GM10266 (cell line): ENCODE data around the gene ACACA.

Experiments
- DNase-seq: peaks from one replicate; pipeline ENCODE4 v3.0.0; 2012; ENCODE audit errors: extremely low spot score
- TF ChIP-seq, protein P1 (sequence below): IDR thresholded peaks from 2 replicates; pipeline ENCODE4 v1.5.1; 2012; ENCODE audit warnings: mild to moderate bottlenecking, low read depth; ENCODE audit not compliant: control insufficient read depth, insufficient read depth; ENCODE audit errors: missing control alignments

ACACA gene

DNA sequence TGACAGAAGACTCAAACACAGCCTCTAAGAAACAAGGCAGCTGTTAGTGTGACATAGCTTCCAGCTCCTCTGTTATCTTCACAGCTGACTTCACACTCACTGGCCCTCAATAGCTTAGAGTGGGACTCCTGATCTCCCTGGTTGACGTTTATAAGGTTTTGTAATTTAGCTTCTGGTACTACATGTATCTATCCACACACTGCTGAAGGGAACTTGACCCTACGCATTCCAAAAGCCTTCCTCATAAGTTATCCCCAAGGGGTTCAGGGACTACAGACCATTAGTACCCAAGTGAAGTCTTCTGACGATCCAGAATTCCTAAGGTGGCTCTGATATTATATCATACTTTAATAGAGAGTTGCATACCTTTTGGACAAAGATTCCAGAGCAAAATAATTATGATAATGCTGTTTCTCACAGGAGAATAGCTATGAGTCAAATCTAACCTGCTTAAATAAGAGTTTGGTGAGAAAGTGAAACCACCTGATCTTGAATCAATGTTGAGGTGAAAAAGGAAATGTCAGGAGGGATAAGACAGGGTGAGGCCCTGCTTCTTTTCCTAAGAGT is 14.5 kb downstream of the ACACA start:
- peak; percentile 34 for DNase-seq

DNA sequence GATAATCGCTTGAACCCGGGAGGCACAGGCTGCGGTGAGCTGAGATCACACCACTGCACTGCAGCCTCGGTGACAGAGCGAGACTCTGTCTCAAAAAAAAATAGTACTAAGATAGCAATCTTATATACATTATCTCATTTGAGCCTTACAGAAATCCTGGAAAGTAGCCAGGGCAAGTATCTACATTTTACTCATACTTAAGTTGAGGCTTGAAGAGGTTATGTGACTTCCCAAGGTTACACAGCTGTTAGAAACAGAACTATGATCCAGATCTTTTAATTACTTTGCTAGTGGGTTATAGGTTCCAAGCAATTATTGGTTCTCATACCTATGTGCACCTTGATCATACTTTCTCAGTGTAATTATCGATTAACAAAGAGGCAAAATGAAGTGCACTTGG is 15.5 kb downstream of the ACACA start:
- TF ChIP-seq, protein P1, sequence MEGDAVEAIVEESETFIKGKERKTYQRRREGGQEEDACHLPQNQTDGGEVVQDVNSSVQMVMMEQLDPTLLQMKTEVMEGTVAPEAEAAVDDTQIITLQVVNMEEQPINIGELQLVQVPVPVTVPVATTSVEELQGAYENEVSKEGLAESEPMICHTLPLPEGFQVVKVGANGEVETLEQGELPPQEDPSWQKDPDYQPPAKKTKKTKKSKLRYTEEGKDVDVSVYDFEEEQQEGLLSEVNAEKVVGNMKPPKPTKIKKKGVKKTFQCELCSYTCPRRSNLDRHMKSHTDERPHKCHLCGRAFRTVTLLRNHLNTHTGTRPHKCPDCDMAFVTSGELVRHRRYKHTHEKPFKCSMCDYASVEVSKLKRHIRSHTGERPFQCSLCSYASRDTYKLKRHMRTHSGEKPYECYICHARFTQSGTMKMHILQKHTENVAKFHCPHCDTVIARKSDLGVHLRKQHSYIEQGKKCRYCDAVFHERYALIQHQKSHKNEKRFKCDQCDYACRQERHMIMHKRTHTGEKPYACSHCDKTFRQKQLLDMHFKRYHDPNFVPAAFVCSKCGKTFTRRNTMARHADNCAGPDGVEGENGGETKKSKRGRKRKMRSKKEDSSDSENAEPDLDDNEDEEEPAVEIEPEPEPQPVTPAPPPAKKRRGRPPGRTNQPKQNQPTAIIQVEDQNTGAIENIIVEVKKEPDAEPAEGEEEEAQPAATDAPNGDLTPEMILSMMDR, result no peak
- DNase-seq, result no peak

More for the DNA sequence above, 14.5 kb downstream of the ACACA start:
- TF ChIP-seq, protein P1, result no peak

DNA sequence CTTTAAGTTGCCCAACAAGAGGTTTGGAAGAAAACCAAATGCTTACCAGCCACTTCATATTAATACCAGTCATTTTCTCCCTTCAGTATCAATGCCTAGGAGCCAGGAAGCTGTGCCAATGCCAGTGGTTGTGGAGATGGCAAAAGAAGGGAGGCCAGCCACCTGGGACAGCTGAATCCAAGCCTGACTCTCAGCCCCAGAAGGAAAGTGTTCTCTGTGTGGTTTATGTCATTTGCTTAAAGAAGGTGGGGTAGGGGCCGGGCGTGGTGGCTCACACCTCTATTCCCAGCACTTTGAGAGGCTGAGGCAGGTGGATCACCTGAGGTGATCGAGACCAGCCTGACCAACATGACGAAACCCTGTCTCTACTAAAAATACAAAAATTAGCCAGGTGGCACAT is 17.5 kb downstream of the ACACA start:
- DNase-seq, result no peak
- TF ChIP-seq, protein P1, result no peak

DNA sequence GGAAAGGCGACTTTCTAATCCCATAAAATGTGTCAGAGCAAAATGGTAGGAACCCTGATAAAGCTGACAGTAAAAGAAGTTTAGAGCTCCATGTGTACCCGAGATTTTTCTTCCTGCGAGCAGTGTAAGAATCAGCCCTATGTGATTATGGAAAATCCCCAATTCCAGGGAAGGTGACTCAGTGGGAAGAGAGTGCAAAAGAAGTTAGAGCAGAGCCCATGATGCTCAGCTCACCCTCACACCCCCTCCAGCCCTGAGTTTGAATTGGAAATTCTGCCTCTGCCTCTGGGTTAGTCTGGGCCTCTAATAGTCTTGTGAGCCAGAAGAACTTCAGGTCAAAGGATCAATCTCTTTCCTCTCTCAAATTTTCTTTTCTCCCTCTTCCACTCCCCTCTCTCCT is 18.4 kb downstream of the ACACA start:
- no peak for DNase-seq

DNA sequence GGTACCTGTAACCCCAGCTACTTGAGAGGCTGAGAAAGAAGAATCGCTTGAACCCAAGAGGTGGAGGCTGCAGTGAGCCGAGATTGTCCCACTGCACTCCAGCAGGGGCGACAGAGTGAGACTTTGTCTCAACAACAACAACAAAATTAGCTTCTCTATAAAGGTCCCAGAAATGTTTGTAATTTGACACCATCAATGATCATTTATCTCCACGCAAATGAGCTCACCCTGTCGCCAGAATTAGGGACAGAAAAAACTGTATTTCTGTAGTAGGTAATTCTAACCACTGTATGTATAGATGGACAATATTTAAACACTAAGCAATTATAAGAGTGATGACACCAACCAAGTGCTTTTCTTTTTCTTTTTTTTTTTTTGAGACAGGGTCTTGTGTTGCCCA is 20.2 kb downstream of the ACACA start:
- TF ChIP-seq, protein P1, result no peak

More for the DNA sequence above, 18.4 kb downstream of the ACACA start:
- TF ChIP-seq, protein P1, result no peak

DNA sequence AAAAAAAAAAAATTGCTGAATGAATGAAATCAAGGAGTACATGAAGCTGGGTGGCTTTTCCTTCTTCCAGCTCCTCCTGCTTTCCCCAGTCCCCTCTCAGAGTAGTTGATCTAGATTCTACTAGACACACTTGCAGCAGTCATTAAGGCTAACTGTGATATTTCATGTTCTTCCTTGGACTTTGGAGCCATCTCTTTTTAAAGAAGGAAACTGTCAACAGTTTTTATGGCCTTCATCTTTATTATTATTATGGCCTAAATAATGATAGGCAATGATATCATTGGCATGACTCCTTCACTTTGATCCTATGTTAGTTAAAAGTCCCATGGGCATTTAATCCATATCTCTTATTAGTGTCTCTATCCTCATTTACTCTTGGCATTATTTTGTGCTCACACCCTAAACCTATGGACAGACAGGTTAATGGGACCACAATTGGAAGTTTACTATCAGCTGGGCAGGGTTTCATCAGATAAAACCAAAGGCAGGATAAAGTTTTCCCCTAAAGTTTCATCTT is 21.1 kb downstream of the ACACA start:
- DNase-seq, result no peak
- TF ChIP-seq, protein P1, result no peak

More for the DNA sequence above, 20.2 kb downstream of the ACACA start:
- no peak for DNase-seq

DNA sequence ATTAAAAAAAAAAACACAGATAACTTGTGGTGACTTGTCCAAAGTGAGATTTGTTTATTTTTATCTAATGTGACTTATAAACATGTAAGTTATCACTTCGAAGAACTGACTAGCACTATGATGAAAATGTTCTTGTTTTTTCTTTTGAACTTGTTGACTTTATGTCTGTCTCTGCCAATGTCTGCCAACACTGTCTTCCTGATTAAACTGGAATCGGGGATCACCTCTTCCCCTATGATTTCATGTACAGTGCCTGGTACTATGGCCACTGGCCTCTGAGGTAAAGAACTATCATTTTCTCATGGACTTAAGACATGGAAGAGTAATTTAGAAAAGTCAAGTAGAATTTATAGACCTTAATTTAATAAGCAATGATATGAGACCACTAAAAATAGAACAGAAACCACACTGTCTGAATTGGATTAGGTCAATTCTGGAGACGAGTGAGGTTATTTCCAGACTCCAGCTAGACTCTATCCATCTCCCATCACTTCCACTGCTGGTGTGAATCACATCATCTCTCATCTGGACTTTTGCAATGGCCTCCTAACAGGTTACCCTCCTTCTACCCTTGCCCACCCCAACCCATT is 22.0 kb downstream of the ACACA start:
- TF ChIP-seq, protein P1, result no peak
- DNase-seq, result no peak
